Measurements from ENCODE around the gene SPAAR.
"Not testable (repeated sequence)": the region's sequence is repeated elsewhere in the genome, so short reads cannot be mapped to it uniquely, and the experiment has no call there.

Gene SPAAR, protein sequence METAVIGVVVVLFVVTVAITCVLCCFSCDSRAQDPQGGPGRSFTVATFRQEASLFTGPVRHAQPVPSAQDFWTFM

DNA sequence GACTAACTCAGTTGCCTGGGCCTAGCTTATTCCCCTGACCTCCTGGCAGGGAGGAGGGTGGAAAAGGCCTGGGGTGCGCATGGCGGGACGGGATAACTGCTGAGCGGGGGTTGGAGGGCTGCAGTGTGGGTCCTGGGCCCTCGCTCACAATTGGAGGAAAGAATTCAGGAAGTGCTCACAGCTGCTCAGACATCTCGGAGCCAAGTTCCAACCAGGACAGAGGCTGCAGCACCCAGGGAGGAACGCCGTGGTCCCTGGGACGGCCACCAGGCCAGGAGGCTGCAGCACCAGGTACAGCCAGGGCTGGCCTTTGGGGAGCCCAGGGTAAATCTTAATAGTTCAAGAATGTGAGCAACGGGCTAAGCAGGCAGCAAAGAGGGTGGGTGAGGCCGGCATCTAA lies at the start of gene SPAAR:
Gene SPAAR, plus strand, starts transcription at position 217 of the 400 bp plus-strand sequence. CDS start 974 bp downstream, outside the sequence.
- no peak for DNase-seq

DNA sequence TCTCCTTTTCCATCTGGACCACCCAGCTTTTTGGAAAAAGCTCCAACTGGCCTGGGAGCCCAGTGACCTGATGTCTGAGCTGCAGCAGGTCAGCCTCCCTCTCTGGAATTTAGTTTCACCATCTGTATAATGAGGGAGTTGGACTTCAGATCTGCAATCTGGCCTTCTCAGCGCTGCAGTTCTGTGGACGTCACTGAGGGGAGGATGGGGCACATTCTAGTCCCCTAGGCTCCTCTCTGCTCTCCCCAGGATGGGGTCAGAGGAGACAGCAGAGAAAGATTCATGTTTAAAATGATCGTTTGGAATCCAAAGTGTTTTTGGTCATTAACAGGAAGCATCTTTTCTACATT lies 49.3 kb upstream of the SPAAR start:
- no peak for DNase-seq

DNA sequence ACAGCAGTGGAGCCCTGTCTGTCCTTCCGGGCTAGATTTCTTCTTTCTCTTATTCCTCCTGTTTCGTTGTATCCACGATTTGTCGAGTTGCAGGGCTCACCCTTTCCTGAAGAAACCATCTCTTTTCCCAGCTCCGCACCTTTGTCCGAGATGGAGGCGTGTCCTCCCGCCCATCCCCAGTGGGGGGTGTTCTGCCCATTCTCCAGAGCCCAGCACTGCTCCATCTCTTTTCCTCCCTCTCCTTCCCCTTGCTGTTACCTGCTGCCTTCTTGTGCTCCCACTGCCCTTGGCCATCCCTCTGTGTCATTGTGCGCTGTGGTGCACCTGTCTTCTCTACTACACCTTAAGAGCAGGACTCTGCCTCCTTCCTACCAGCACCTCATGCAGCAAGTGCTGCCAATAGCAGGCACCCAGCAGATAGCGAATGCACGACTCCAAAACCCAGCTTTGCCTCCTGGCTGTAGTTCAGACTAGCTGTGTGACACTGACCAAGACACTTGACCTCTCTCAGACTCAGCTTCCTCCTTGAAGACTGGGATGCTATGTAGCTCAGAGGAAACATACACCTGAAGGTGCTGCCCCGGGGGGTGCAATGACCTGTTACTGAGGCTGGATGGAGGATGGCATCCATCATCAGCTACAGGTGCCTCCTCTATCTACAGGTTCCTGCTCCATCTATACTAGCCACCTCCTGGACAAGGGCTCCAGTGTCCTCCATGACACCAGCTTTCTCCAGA lies 48.0 kb upstream of the SPAAR start:
- DNase-seq, result no peak

DNA sequence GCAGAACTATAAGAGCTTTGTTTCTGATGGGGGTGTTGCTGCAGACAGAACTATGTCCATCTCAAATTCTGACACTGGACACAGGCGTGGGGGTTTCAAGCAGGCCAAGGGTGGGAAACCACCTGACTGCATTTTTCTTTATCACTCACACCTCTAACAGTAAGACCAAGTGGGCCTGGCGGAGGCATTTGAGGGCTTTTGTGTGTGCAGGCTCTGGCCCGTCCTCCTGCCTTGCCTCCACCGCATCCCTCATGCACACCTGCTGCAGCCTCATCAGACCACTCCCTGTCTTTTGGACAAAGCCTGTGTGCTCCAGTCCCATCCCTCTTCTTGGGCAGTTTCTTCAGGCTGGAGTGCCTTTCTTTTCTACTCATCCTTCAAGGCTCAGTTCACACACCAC lies 47.0 kb upstream of the SPAAR start:
- no peak for DNase-seq

DNA sequence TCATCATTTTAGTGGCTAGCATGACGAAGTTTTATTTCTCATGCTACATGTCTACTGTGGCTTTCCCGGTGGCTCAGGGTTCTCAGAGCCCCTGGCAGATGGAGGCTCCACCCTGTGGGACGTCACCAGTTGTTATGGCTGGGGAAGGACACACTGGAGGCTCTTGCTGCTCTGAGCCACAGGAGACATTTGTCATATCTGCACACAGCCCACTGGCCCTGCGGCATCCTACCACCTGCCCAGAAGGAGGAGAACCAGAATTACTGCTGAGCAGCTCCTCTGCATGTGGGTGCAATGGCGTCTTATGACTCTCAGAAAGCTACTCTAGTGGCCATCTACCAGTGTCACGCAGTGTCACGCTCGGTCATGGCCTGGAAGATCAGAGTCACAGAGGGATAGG lies 45.7 kb upstream of the SPAAR start:
- DNase-seq, result no peak

DNA sequence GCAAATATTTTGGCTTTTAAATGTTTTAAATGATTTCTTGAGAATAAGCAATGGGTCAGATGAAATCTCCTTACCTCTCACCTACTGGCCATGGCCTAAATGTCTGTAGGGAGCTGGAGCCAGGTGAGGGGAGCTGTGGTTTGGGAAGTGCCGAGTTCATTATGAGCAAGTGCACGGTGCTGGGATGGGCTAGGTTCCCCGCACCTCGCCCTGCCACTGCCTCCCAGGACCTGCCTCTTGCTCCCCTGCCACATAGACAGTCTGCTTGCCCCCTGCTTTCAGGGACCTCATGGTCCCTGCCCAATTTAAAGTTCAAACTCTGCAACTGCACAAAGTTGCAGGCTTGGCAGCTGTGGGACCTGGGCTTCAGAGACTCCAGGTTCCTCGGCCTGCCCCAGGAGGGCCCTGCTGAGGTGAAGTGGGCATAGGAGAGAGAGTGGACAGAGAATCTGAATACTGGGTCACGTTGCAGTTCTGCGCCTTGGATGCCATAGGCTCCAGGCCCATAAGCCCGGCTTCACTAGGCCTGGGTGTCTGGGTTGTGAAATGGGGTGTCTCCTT lies 44.5 kb upstream of the SPAAR start:
- no peak for DNase-seq

DNA sequence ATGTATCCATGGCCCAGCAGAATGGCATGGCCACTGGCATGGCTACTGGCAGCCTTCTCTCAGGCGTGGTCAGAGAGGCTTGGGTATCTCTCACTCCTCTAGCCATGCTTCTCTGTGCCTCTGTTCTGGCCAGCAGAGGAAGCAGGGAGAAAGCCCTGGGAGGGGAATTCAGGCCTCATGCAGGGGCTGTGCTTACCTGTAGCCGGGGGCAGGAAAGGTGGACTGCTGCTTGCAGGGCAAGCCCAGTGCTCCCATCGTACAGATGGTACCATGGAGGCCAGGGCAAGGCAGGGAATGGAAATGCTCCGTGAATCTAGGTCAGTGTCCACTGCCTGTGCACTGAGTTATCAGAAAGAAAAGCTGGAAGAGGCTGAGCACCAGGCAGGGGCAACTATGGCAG lies 41.8 kb upstream of the SPAAR start:
- no peak for DNase-seq

DNA sequence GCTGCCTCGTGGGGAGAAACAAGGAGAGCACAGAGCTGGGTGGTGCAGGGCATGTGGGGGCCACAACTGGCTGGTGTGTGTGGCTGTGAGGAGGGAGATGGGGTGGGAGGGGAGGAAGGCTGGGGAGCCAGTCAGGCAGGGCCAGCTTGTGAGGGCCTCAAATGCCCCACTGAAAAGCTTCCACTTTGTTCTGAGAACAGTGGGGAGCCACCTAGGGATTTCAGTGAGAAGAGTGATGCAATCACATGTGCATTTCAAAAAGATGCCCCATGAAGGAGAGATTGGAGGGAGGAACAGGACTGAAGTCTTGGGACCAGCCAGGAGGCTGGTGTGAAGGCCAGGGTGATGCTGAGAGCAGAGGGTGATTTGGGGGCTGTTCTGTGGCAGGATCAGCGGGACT lies 40.4 kb upstream of the SPAAR start:
- DNase-seq, result no peak

DNA sequence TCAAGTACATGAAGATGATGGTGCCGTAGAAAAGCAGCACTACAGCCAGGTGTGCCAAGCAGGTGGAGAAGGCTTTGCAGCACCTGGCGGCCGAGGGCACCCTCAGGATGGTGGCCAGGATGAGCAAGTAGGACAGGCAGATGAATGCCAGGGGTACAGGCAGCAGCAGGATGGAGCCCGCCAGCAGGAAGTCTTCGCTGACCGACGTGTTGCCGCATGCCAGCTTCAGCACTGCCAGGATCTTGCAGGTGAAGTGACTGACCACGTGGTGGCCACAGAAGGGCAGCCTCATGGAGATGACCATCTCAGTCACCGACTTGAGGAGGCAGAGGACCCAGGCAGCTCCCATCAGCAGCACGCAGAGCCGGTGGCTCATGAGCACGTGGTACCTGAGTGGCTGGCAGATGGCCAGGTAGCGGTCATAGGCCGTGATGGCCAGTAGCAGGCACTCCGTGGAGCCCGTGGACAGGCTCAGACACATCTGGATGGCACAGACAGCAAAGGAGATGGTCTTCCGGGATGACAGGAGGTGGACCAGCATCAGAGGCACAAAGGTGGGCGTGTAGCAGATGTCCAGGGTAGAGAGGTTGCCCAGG lies 39.6 kb upstream of the SPAAR start:
- no peak for DNase-seq

DNA sequence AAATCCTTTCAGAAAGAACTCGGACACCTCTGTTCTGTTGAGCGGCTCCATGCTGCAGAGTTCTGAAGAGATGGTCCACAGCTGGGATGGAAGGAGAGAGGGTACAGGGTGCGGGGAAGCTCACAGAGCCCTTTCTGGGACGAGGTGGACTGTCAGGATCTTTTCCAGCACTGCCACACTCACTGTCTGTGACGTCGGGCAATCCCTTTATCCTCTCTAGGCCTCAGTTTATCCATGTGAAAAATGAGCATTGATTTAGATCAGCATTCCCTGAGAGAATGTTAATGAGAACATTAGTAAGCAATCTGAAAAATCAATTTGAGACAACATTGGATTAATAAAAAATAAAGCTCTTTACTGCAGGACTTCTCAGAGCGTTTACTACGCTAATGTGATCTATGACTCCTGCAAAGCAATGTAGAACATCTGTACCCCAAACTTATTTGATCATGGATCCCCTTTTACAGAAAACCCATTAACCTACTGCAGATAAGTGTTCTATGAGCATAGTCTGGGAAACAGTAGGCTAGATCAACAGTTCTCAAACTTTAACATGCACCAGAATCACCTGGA lies 38.9 kb upstream of the SPAAR start, which contains the start of gene OR13J1:
Gene OR13J1, minus strand, starts transcription at position 51 of the 573 bp plus-strand sequence. Its CDS starts 0 bp downstream, at position 51.
- no peak for DNase-seq

DNA sequence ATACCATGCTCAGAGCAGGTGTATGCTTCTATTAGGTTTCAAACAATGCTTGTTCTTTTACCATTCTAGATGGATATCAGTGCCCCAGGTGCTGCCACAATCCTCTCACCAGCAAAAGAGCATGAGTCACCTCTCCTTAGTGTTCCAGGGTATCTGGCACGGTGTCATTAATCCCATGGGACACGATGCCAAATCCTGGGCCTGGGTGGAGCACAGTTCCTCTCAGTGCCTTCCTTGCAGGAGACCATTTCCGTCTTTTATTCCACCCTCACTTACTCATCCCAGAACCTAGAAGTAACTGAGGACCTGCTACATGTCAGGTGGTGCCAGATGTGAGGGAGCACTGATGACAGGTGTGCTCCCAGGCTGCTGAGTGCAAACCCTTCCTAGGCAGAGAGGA lies 37.7 kb upstream of the SPAAR start:
- no peak for DNase-seq

DNA sequence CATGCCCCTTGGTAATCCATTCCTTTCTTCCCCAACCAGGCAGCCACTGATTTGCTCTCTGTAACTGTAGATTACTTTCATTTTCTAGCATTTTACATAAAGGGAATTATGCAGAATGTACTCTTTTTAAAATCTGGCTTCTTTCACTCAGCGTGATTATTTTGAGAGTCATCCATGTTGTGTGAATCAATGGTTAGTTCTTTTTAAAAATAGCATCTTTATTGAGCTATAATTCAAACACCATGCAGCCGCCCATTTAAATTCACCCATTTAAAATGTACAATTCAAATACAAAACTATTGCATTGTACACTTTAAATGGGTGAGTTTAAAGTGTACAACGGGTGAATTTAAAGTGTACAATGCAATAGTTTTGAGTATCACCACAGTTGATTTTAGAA lies 36.8 kb upstream of the SPAAR start:
- DNase-seq, result no peak

DNA sequence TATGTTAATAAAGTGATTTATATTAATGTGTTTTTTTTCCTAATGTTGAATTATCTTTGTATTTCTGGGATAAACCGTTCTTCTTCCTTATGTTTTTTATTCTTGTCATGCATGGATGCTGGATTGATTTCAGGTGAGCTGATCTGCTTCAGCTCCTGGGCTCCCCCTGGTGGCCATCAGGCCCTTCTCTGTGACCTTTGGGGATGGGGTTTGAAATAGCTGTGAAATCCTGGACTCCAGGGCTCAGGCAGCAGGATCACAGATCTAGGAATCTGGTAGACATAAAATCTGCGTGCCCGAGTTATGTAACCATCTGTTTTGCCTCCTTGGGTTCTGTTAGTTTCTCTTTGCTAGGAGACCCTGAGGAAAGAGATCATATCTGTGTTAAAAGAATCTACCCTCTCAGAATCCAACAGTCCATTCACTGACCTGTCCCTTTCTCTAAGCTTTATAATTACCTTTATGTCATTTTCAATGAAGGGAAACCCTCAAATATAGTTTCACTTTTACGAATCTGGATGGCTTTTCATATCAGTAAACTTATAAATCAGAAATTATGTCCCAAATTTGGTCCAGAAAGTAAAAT lies 26.9 kb upstream of the SPAAR start:
- DNase-seq, result no peak

DNA sequence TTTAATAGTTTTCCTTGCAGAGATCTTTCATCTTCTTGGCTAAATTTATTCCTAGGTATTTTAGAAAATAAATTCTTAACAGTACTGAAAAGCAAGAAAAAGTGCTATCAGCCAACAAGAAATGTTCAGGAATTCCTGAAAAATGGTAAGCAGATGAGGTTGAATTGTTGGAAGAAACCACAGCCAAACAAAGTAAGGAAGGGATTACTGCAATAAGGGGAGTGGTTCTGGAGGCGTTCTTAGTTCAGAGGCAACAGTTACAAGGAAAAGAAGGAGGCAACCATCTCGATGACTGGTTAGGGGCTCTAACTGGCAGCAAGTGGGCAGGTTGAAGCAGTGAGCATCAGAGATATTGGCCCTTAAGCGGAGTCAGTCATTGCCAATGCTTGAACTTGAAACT lies 26.3 kb upstream of the SPAAR start:
- DNase-seq, result no peak

DNA sequence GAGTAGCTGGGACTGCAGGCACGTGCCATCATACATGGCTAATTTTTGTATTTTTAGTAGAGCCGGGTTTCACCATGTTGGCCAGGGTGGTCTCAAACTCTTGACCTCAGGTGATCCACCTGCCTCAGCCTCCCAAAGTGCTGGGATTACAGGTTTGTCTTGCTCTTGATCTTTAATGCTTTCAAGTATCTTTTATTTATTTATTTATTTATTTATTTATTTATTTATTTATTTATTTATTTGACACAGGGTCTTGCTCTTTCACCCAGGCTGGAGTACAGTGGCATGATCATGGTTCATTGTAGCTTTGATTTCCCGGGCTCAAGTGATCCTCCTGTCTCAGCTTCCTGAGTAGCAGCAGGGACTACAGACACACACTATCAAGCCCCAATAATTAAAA lies 24.4 kb upstream of the SPAAR start:
- DNase-seq, result not testable (repeated sequence)

DNA sequence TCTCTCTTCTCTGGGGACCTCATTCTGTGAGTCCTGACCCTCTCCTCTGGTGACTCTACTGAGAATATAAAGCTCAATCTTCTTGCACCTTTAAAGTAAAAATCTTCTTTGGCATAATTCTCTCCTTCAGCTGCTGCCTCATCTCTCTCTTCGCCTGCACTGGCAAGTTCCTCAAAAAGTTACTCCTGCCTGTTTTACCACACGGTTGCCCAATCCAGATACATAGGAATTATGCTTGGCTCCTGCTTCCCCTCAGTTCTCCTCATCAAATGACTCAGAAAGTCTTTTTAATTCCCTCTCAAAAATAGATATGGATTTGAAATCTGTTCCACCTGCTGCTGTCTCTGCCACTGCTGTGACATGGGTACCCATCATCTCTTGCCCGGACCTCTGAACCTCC lies 17.6 kb upstream of the SPAAR start:
- no peak for DNase-seq

DNA sequence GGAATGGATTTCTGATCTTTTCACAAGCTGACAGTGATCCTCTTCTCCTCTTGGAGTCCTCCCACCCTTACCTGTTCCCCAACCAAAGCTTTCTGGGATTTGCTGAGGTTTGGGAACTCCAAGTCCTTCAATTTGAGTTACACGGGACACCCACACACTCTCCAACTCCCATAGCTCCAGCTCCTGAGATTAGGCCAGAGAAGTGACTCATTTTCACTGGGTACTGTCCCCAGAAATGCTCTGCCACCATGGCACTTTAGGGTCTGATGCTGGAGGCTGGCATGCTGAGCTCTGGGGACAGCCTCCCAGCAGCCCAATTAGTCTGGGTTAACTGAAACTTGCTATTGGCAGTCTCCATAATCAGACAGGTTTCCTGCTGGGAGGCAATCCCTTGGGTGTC lies 17.2 kb upstream of the SPAAR start:
- no peak for DNase-seq

DNA sequence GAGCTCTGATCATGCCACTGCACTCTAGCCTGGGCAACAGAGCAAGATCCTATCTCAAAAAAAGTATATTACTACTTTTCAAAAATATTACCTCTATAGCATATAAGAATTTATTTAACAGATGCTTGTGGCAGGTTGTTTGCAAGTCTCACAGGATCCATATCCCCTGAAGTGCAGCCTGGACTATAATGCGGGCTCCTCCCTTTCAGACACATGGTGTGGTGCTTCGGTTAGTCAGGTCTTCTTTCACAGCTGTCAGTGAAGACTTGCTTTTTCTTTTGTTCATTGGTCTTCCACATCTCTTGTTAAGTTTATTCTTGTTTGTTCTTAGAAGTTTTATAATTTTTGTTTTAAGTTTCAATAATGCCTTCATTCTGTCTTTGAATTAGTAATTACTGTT lies 12.7 kb upstream of the SPAAR start:
- no peak for DNase-seq

DNA sequence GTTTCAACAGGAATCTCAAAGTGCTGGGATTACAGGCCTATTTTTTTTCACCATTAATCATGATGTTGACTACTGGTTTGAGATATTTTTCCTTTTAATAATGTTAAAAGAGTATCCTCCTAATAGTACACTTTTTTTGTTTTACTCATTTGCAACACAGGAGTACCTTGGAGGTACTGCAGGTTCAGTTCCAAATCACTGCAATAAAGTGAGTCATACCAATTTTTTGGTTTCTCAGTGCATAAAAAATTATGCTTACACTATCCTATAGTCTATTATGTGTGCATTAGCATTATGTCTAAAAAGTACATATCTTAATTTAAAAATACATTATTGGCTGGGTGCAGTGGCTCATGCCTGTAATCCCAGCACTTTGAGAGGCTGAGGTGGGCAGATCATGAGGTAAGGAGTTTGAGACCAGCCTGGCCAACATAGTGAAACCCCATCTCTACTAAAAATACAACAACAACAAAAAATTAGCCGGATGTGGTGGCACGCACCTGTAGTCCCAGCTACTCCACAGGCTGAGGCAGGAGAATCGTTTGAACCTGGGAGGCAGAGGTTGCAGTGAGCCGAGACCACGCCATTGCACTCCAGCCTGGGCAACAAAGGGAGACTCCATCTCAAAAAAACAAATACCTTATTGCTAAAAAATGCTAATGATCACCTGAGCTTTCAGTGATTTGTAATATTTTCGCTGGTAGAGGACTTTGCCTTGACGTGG lies 11.8 kb upstream of the SPAAR start:
- not testable (repeated sequence) for DNase-seq

DNA sequence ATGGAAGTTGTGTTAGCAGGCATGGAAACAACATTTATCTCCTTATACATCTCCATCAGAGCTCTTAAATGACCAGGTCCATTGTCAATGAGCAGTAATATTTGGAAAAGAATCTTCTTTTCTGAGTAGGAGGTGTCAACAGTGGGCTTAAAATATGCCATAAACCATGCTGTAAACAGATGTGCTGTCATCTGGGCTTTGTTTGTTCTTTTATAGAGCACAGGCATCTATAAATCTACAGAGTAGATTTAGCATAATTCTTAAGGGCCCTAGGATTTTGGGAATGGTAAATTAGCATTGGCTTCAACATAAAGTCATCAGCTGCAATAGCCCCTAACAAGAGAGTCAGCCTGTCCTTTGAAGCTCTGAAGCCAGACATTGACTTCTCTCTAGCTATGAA lies 11.0 kb upstream of the SPAAR start:
- DNase-seq, result no peak

DNA sequence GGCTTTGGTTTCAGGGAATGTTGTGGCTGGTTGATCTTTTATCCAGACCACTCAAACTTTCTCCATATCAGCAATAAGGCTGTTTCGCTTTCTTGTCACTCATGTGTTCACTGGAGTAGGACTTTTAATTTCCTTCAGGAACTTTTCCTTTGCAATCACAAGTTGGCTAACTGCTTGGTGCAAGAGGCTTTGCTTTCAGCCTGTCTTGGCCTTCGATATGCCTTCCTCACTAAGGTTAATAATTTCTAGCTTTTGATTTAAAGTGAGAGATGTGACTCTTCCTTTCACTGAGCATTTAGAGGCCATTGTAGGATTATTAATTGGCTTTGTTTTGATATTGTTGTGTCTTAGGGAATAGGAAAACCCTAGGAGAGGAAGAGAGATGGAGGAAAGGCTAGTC lies 10.3 kb upstream of the SPAAR start:
- DNase-seq, result no peak

DNA sequence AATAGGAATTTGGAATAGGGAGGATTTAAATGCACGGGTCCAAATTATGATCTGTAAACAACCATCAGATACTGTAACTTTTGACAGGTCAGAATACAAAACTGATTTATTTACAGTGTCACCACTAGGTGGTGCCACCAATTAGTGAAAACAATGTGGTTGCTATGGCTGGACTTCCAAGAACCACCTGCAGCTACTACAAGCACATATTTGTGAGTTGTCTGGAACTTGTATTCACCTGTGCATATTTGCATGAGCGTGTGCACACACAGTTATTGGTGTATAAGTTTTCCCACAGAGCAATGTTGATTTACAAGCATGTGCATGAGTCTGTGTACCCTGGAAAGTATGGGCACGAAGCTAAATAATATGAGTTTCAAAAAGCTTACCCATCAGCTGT lies 6.2 kb upstream of the SPAAR start:
- peak; percentile 43 for DNase-seq

DNA sequence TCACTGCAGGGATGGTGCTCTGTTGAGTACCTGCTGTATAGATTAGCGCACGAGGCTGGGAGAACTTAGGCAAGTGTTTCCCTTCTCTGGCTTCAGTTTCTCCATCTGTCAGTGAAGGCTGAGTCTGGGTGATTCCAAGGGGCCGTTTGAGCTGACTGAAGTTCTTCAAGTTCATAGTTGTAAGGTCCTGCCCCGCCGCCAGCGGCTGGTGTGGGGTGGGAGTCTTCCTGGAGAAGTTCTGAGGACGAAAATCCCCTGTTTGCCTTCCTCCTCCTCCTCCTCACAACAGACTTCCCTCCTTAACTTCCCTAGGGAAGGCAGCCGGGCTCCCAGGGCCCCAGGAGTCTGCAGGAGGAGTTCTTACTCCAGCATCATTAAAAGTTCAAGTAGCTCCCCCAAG lies 5.0 kb upstream of the SPAAR start:
- DNase-seq, result no peak
